Coronary artery (tissue), 2 donors: ENCODE data around the gene TGFB1I1.

Experiments
- DNase-seq: peaks from one replicate; pipeline ENCODE4 v3.0.0-alpha.2; 2017; ENCODE audit warnings: low spot score
- H3K27ac ChIP-seq, 2 donors: fragments of 200-600 bp; sonication (generic); one replicate each; pipeline ENCODE4 v1.5.1; 2016 to 2019
- H3K4me3 ChIP-seq: fragments of 200-600 bp; sonication (generic); 2 replicates; pipeline ENCODE4 v1.5.1; 2016; ENCODE audit warnings: mild to moderate bottlenecking, moderate library complexity
- CTCF ChIP-seq: fragments of 200-600 bp; sonication (generic); IDR thresholded peaks from one replicate; pipeline ENCODE4 v1.5.1; 2019; ENCODE audit warnings: antibody characterized with exemption

The TGFB1I1 gene

DNA sequence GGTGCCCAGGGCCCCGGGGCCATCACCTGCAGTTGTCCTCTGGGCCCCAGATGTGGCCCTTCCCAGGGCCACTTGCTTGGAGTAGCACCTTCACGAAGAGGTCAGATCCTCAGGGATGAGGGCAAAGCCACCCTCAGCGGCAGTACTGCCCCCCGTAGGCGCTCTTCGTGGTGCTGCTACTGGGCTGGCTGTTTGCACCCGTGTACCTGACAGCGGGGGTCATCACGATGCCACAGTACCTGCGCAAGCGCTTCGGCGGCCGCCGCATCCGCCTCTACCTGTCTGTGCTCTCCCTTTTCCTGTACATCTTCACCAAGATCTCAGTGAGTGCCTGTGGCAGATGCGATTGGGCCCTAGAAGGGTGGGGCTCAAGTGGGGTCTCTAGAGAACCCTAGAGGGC lies 13.6 kb downstream of the TGFB1I1 start:
- DNase-seq: no peak
- no peak overlapping the region for H3K4me3 ChIP-seq
- no peak for TF ChIP-seq CTCF
- no peak overlapping the region for H3K27ac ChIP-seq

GRCh38 chr16:31486045-31486444 lies 14.1 kb downstream of the TGFB1I1 start:
- DNase-seq: no peak
- no peak for TF ChIP-seq CTCF
- Histone ChIP-seq H3K27ac (no peak overlapping the region), H3K4me3 (no peak overlapping the region)

GRCh38 chr16:31487071-31487719 lies 15.2 kb downstream of the TGFB1I1 start:
- no peak for DNase-seq
- no peak for TF ChIP-seq CTCF
- H3K27ac ChIP-seq: no peak overlapping the region
- H3K4me3 ChIP-seq: peak overlapping the region; percentile 81

DNA sequence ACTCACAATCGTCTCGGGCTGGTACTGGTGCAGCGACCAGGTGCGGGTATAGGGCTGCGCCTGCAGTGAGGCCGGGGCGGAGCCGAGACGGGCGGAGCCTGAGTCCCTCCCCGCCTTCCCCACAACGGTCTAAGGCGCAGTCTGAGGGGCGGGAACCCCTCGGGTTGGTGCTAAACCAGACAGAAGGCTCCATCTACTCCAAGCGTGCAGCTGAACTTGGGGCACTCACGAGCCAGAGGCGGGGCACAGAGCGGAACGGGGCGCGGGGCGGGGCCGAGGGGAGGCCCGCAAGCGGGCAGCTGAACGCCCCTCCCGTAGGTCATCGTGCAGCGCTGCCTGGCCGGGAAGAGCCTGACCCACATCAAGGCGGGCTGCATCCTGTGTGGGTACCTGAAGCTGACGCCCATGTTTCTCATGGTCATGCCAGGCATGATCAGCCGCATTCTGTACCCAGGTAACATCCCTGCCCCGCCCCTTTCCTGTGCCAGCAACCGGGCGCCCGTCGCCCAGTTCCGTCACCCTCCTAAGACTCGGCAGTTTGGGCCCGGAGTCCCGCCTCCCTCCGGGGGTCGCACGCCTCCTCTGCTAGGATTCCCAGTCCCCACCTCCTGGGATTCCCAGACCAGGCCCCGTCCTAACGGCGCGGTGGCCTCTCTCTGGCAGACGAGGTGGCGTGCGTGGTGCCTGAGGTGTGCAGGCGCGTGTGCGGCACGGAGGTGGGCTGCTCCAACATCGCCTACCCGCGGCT lies 15.9 kb downstream of the TGFB1I1 start:
- no peak overlapping the region for H3K27ac ChIP-seq
- no peak for TF ChIP-seq CTCF
- peak overlapping the region; percentile 81 for H3K4me3 ChIP-seq
- DNase-seq: no peak

GRCh38 chr16:31488468-31489297 lies 16.7 kb downstream of the TGFB1I1 start:
- DNase-seq: no peak
- Histone ChIP-seq H3K4me3 (peak overlapping the region; percentile 81), H3K27ac (no peak overlapping the region)
- no peak for TF ChIP-seq CTCF

GRCh38 chr16:31489298-31489564 lies 17.3 kb downstream of the TGFB1I1 start:
- no peak overlapping the region for H3K4me3 ChIP-seq
- DNase-seq: no peak

More at GRCh38 chr16:31489298-31489564, 17.3 kb downstream of the TGFB1I1 start:
- TF ChIP-seq CTCF: no peak
- H3K27ac ChIP-seq: no peak overlapping the region
